NCI-H510A (cell line): Measurements from ENCODE around the gene ROPN1.

Experiments
- DNase-seq: peaks from one replicate; lab custom pipeline; 2025; lab: John Stamatoyannopoulos, UW

ROPN1 gene

GRCh38 chr3:123948449-123948848 is 43.5 kb downstream of the ROPN1 start:
- no peak for DNase-seq

GRCh38 chr3:123947482-123947881 is 44.4 kb downstream of the ROPN1 start:
- no peak for DNase-seq

- no peak for DNase-seq
These were observed 50.4 kb downstream of the ROPN1 start for GRCh38 chr3:123941542-123941941.

GRCh38 chr3:123941121-123941520 is 50.8 kb downstream of the ROPN1 start:
- no peak for DNase-seq

GRCh38 chr3:123939706-123940105 is 52.2 kb downstream of the ROPN1 start:
- DNase-seq: no peak

- DNase-seq: no peak
These were observed 55.5 kb downstream of the ROPN1 start for GRCh38 chr3:123936400-123936799.

GRCh38 chr3:123935830-123936229 is 56.1 kb downstream of the ROPN1 start:
- no peak for DNase-seq

GRCh38 chr3:123934250-123934649 is 57.7 kb downstream of the ROPN1 start:
- DNase-seq: no peak

GRCh38 chr3:123930445-123930844 is 61.5 kb downstream of the ROPN1 start:
- no peak for DNase-seq

GRCh38 chr3:123929325-123929724 is 62.6 kb downstream of the ROPN1 start:
- no peak for DNase-seq

- no peak for DNase-seq
These were observed 65.5 kb downstream of the ROPN1 start for GRCh38 chr3:123926396-123926795.

GRCh38 chr3:123920868-123921267 is 71.1 kb downstream of the ROPN1 start:
- DNase-seq: no peak

GRCh38 chr3:123920383-123920782 is 71.5 kb downstream of the ROPN1 start:
- no peak for DNase-seq

GRCh38 chr3:123919353-123919752 is 72.6 kb downstream of the ROPN1 start:
- no peak for DNase-seq
